Measurements from ENCODE around the gene C9orf50. TPM values are rescaled to one million over a fixed set of nuclear protein-coding genes. Genes with fewer than 3 reads are reported as not detected.

C9orf50 gene
- total and polyA plus RNA-seq, 3 experiments from 2014 or later, result not detected

GRCh38 chr9:129601082-129601674 lies 19.7 kb downstream of the C9orf50 start:
- Mint-ChIP-seq H3K4me1 (peaks cover 23 to 44% (median 24%) of the 10 kb centered on the region in 3 donors), H3K9me3 (no peaks in the 10 kb centered on the region), H3K27ac (no peak overlapping the region), H3K27me3 (peaks cover 5 to 6% of the 10 kb centered on the region in 2 donors), H3K36me3 (no peaks in the 10 kb centered on the region), H3K4me3 (no peak overlapping the region)
- Histone ChIP-seq H3K9me3 (ENCODE audit: low read length) (no peaks in the 10 kb centered on the region), H3K36me3 (ENCODE audit: insufficient read depth, low read length) (no peaks in the 10 kb centered on the region), H3K27me3 (ENCODE audit: insufficient read depth, low read length, poor library complexity, severe bottlenecking) (peaks cover 5% of the 10 kb centered on the region), H3K27ac (ENCODE audit: low read depth, low read length) (no peak overlapping the region), H3K4me3 (ENCODE audit: low read length) (no peak overlapping the region), H3K4me1 (ENCODE audit: insufficient read depth, low read length) (peaks cover 23% of the 10 kb centered on the region)
- ChIA-PET CTCF (no interaction called here), POLR2A (no interaction called here)
- DNase-seq, result no peak

GRCh38 chr9:129598089-129598596 lies 22.8 kb downstream of the C9orf50 start:
- no peaks in the 10 kb centered on the region for H3K9me3 Mint-ChIP-seq

GRCh38 chr9:129597355-129598088 lies 23.4 kb downstream of the C9orf50 start:
- POLR2A ChIA-PET, result interaction anchor here (0.5 to 1.3 kb wide), 3 partner anchors 12 to 214 kb away, joined by 3 to 4 read pairs (median 3); no protein-coding TSS in a partner anchor
- H3K36me3 ChIP-seq (ENCODE audit: insufficient read depth, low read length), result no peaks in the 10 kb centered on the region

More at GRCh38 chr9:129598089-129598596, 22.8 kb downstream of the C9orf50 start:
- Histone ChIP-seq H3K27ac (ENCODE audit: low read depth, low read length) (no peak overlapping the region), H3K27me3 (ENCODE audit: insufficient read depth, low read length, poor library complexity, severe bottlenecking) (peaks cover 5% of the 10 kb centered on the region), H3K4me1 (ENCODE audit: insufficient read depth, low read length) (peaks cover 14% of the 10 kb centered on the region), H3K36me3 (ENCODE audit: insufficient read depth, low read length) (no peaks in the 10 kb centered on the region), H3K4me3 (ENCODE audit: low read length) (peak overlapping the region; percentile 36), H3K9me3 (ENCODE audit: low read length) (no peaks in the 10 kb centered on the region)
- CTCF ChIA-PET, result interaction anchor here (0.7 to 2.4 kb wide), 8 partner anchors 8 to 467 kb away, joined by 3 to 9 read pairs (median 4); no protein-coding TSS in a partner anchor
- no peak for DNase-seq
- POLR2A ChIA-PET, result interaction anchor here (0.5 to 1.3 kb wide), 2 partner anchors 20 to 214 kb away, joined by 3 to 4 read pairs; no protein-coding TSS in a partner anchor
- peaks cover 15 to 35% (median 24%) of the 10 kb centered on the region in 3 donors for H3K4me1 Mint-ChIP-seq
- H3K27ac Mint-ChIP-seq, result peak overlapping the region; percentile 25 to 87 (median 66)
- no peaks in the 10 kb centered on the region for H3K36me3 Mint-ChIP-seq
- H3K27me3 Mint-ChIP-seq, result peaks cover 8 to 12% of the 10 kb centered on the region in 2 donors
- H3K4me3 Mint-ChIP-seq, result peak overlapping the region; percentile 52 to 74 (median 65)

GRCh38 chr9:129596541-129597331 lies 24.2 kb downstream of the C9orf50 start:
- no peaks in the 10 kb centered on the region for H3K9me3 Mint-ChIP-seq
- no peak for DNase-seq
- no peaks in the 10 kb centered on the region for H3K36me3 Mint-ChIP-seq
- peaks cover 14% of the 10 kb centered on the region for H3K4me1 ChIP-seq (ENCODE audit: insufficient read depth, low read length)
- peak overlapping the region in 3 of 8 donors; percentile 24 to 88 (median 86) for H3K27ac Mint-ChIP-seq
- peaks cover 15 to 31% (median 21%) of the 10 kb centered on the region in 3 donors for H3K4me1 Mint-ChIP-seq
- no peaks in the 10 kb centered on the region for H3K9me3 ChIP-seq (ENCODE audit: low read length)
- peaks cover 8 to 12% of the 10 kb centered on the region in 2 donors for H3K27me3 Mint-ChIP-seq
- POLR2A ChIA-PET, result interaction anchor here (1.1 to 1.3 kb wide), 2 partner anchors 213 to 426 kb away, joined by 4 to 8 read pairs; no protein-coding TSS in a partner anchor
- H3K27ac ChIP-seq (ENCODE audit: low read depth, low read length), result no peak overlapping the region
- H3K27me3 ChIP-seq (ENCODE audit: insufficient read depth, low read length, poor library complexity, severe bottlenecking), result peaks cover 5% of the 10 kb centered on the region
- CTCF ChIA-PET, result interaction anchor here (0.8 to 2.4 kb wide), 5 partner anchors 9 to 454 kb away, joined by 4 to 9 read pairs (median 7); no protein-coding TSS in a partner anchor
- H3K4me3 ChIP-seq (ENCODE audit: low read length), result no peak overlapping the region
- H3K4me3 Mint-ChIP-seq, result peak overlapping the region in 6 of 7 donors; percentile 15 to 66 (median 36)
- no peaks in the 10 kb centered on the region for H3K36me3 ChIP-seq (ENCODE audit: insufficient read depth, low read length)

More at GRCh38 chr9:129597355-129598088, 23.4 kb downstream of the C9orf50 start:
- peaks cover 15 to 31% (median 21%) of the 10 kb centered on the region in 3 donors for H3K4me1 Mint-ChIP-seq
- peak in 1 of 5 donors; percentile 27 for DNase-seq
- Histone ChIP-seq H3K9me3 (ENCODE audit: low read length) (no peaks in the 10 kb centered on the region), H3K27me3 (ENCODE audit: insufficient read depth, low read length, poor library complexity, severe bottlenecking) (peaks cover 5% of the 10 kb centered on the region), H3K4me3 (ENCODE audit: low read length) (peak overlapping the region; percentile 36), H3K4me1 (ENCODE audit: insufficient read depth, low read length) (peaks cover 14% of the 10 kb centered on the region), H3K27ac (ENCODE audit: low read depth, low read length) (no peak overlapping the region)
- peak overlapping the region in 7 of 8 donors; percentile 25 to 87 (median 75) for H3K27ac Mint-ChIP-seq
- H3K9me3 Mint-ChIP-seq, result no peaks in the 10 kb centered on the region
- CTCF ChIA-PET, result interaction anchor here (0.7 to 2.4 kb wide), 6 partner anchors 8 to 466 kb away, joined by 3 to 9 read pairs (median 6); no protein-coding TSS in a partner anchor
- peak overlapping the region; percentile 52 to 74 (median 65) for H3K4me3 Mint-ChIP-seq
- H3K27me3 Mint-ChIP-seq, result peaks cover 8 to 12% of the 10 kb centered on the region in 2 donors
- H3K36me3 Mint-ChIP-seq, result no peaks in the 10 kb centered on the region

- peaks cover 5% of the 10 kb centered on the region for H3K27me3 ChIP-seq (ENCODE audit: insufficient read depth, low read length, poor library complexity, severe bottlenecking)
- H3K36me3 Mint-ChIP-seq, result no peaks in the 10 kb centered on the region
- H3K4me3 Mint-ChIP-seq, result peak overlapping the region in 4 of 7 donors; percentile 11 to 30 (median 19)
- H3K4me3 ChIP-seq (ENCODE audit: low read length), result no peak overlapping the region
- no peaks in the 10 kb centered on the region for H3K9me3 Mint-ChIP-seq
- no peaks in the 10 kb centered on the region for H3K9me3 ChIP-seq (ENCODE audit: low read length)
- ChIA-PET CTCF (interaction anchor here (0.8 to 2.4 kb wide), 5 partner anchors 10 to 453 kb away, joined by 4 to 9 read pairs (median 7); no protein-coding TSS in a partner anchor), POLR2A (interaction anchor here (0.6 to 1.1 kb wide), 2 partner anchors 77 to 426 kb away, joined by 3 to 8 read pairs; no protein-coding TSS in a partner anchor)
- peaks cover 14% of the 10 kb centered on the region for H3K4me1 ChIP-seq (ENCODE audit: insufficient read depth, low read length)
- no peaks in the 10 kb centered on the region for H3K36me3 ChIP-seq (ENCODE audit: insufficient read depth, low read length)
- peak overlapping the region; percentile 31 for H3K27ac ChIP-seq (ENCODE audit: low read depth, low read length)
- peaks cover 15 to 31% (median 21%) of the 10 kb centered on the region in 3 donors for H3K4me1 Mint-ChIP-seq
- peak overlapping the region in 5 of 8 donors; percentile 24 to 89 (median 61) for H3K27ac Mint-ChIP-seq
- H3K27me3 Mint-ChIP-seq, result peaks cover 8 to 12% of the 10 kb centered on the region in 2 donors
- DNase-seq, result no peak
These were observed 24.9 kb downstream of the C9orf50 start for GRCh38 chr9:129595903-129596540.

GRCh38 chr9:129595311-129595741 lies 25.6 kb downstream of the C9orf50 start:
- H3K27ac Mint-ChIP-seq, result peak overlapping the region in 2 of 8 donors; percentile 13 to 94
- ChIA-PET CTCF (interaction anchor here (2.2 kb wide), 1 partner anchor 453 kb away, joined by 6 read pairs; no protein-coding TSS in a partner anchor), POLR2A (interaction anchor here (0.6 to 1.1 kb wide), 2 partner anchors 76 to 425 kb away, joined by 3 to 8 read pairs; no protein-coding TSS in a partner anchor)
- H3K36me3 ChIP-seq (ENCODE audit: insufficient read depth, low read length), result no peaks in the 10 kb centered on the region
- H3K27me3 ChIP-seq (ENCODE audit: insufficient read depth, low read length, poor library complexity, severe bottlenecking), result peaks cover 5% of the 10 kb centered on the region
- no peaks in the 10 kb centered on the region for H3K36me3 Mint-ChIP-seq
- peaks cover 15 to 31% (median 21%) of the 10 kb centered on the region in 3 donors for H3K4me1 Mint-ChIP-seq
- no peaks in the 10 kb centered on the region for H3K9me3 ChIP-seq (ENCODE audit: low read length)
- H3K27me3 Mint-ChIP-seq, result peaks cover 10 to 16% of the 10 kb centered on the region in 2 donors
- H3K9me3 Mint-ChIP-seq, result no peaks in the 10 kb centered on the region
- no peak overlapping the region for H3K4me3 ChIP-seq (ENCODE audit: low read length)
- no peak for DNase-seq
- H3K4me1 ChIP-seq (ENCODE audit: insufficient read depth, low read length), result peaks cover 14% of the 10 kb centered on the region
- H3K4me3 Mint-ChIP-seq, result peak overlapping the region in 1 of 7 donors; percentile 25
- H3K27ac ChIP-seq (ENCODE audit: low read depth, low read length), result no peak overlapping the region
